ENCODE results near the gene HIVEP3.

DNA sequence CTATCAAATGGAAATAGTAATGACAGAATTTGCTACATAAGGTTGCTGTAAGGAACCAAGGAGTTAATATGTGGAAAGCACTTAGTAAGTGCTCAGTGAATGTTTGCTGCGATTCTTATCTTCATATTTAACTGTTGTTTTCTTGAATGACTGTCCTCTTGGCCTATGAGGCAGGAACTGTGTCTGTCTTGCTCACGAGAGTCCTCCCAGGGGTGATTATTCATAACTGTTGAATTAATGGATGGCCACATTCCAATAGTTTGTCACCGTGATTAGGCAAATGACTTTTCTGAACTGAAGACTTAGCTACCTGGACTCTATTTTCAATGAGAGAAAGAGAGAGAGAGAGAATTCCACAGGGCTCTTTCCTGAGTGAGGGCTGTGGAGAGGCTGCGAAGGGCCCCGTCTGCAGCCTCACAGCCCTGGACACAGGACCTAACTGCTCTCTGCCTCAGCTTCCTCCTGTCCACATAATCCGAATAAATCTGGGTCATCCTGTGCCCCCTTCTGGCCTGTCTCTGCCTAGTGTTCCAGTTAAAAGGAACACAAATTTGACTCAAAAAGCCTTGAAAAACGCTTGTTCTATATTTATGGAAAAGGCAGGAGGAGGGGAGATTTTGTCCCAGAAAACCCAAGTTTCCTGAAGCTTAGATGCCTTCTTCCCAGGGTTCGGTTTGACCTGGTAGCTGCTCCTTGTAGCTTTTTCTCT is 442.7 kb downstream of the HIVEP3 start:
- TF ChIP-seq EZH2 (IDR thresholded peaks at IDR 0.05; ENCODE audit: low read depth) (no peak), CTCF (conservative IDR thresholded peaks at IDR 0.05) (no peak; the same call in 1 of the 2 replicates)
